Measurements from ENCODE around the gene HSD17B1. TPM values are rescaled to one million over a fixed set of nuclear protein-coding genes. Genes with fewer than 3 reads are reported as not detected.

The HSD17B1 gene
- total RNA-seq, 1 experiment from 2014 or later, result 1.5 TPM

DNA sequence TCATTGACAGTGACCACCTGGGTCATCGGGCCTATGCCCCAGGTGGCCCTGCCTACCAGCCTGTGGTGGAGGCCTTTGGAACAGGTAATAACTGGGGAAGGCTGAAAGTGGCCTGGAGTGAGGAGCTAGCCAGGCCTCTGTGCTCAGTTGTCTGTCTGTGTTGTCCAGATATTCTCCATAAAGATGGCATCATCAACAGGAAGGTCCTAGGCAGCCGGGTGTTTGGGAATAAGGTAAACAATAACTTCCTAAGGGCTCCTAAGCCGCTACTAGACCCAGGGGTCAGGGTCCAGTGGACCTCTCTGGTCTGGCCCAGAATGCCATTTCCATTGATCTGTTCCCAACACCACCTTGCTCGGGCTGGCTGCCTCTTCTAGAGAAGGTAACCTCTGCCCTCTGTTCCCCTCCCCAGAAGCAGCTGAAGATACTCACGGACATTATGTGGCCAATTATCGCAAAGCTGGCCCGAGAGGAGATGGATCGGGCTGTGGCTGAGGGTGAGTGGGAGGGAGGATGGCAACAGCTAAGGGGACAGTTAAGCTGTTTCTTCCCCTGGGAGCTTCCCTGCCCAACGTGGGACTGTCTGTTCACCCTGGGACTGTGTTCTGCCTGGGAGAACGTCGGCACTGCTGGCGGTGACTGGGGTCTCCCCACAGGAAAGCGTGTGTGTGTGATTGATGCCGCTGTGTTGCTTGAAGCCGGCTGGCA lies 12.2 kb downstream of the HSD17B1 start:
- Mint-ChIP-seq H3K4me3 (no peak overlapping the region), H3K27ac (no peak overlapping the region), H3K27me3 (ENCODE audit: low read depth) (no peaks in the 10 kb centered on the region), H3K36me3 (peaks cover 17% of the 10 kb centered on the region), H3K9me3 (no peaks in the 10 kb centered on the region), H3K4me1 (peaks cover 22% of the 10 kb centered on the region)
- POLR2A ChIA-PET, result no interaction called here
- CTCF ChIA-PET, result interaction anchor here (1.3 kb wide), 1 partner anchor 13 kb away, joined by 7 read pairs; no protein-coding TSS in a partner anchor
- TF ChIP-seq USF1 (CRISPR knock-in tag; IDR thresholded peaks at IDR 0.05), result no peak
- TF ChIP-seq GABPB1 (CRISPR knock-in tag; IDR thresholded peaks at IDR 0.05), result 0 out of 2 replicates have a peak, but pooled peaks have one; percentile 26
- ATAC-seq (no peak), DNase-seq (ENCODE audit: low spot score) (no peak)

GRCh38 chr17:42565523-42566214 lies 12.9 kb downstream of the HSD17B1 start:
- no peak for TF ChIP-seq TEAD1 (CRISPR knock-in tag; IDR thresholded peaks at IDR 0.05)
- TF ChIP-seq RELA (CRISPR knock-in tag; IDR thresholded peaks at IDR 0.05; ENCODE audit: borderline replicate concordance), result no peak
- no peak for TF ChIP-seq NR2C2 (CRISPR knock-in tag; IDR thresholded peaks at IDR 0.05)
- no peak for TF ChIP-seq NFE2L1 (CRISPR knock-in tag; IDR thresholded peaks at IDR 0.05)
- no peak for ATAC-seq
- H3K36me3 Mint-ChIP-seq, result peaks cover 18% of the 10 kb centered on the region
- peak overlapping the region; percentile 94 for H3K4me3 Mint-ChIP-seq
- peaks cover 22% of the 10 kb centered on the region for H3K4me1 Mint-ChIP-seq
- no peak for DNase-seq (ENCODE audit: low spot score)
- no peaks in the 10 kb centered on the region for H3K27me3 Mint-ChIP-seq (ENCODE audit: low read depth)
- H3K27ac Mint-ChIP-seq, result no peak overlapping the region
- ChIA-PET CTCF (interaction anchor here (1.1 to 3.4 kb wide), 2 partner anchors 12 to 38 kb away, joined by 3 to 30 read pairs; partner anchors contain the start of gene PSMC3IP), POLR2A (interaction anchor here (0.6 kb wide), 1 partner anchor 83 kb away, joined by 3 read pairs; no protein-coding TSS in a partner anchor)
- no peaks in the 10 kb centered on the region for H3K9me3 Mint-ChIP-seq

- TF ChIP-seq, protein P1, sequence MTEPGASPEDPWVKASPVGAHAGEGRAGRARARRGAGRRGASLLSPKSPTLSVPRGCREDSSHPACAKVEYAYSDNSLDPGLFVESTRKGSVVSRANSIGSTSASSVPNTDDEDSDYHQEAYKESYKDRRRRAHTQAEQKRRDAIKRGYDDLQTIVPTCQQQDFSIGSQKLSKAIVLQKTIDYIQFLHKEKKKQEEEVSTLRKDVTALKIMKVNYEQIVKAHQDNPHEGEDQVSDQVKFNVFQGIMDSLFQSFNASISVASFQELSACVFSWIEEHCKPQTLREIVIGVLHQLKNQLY (CRISPR knock-in tag; IDR thresholded peaks at IDR 0.05), result no peak
- TF ChIP-seq OVOL2 (CRISPR knock-in tag; IDR thresholded peaks at IDR 0.05; ENCODE audit: borderline replicate concordance) (no peak), CREM (CRISPR knock-in tag; IDR thresholded peaks at IDR 0.05) (0 out of 2 replicates have a peak, but pooled peaks have one; percentile 27), ZNF138 (CRISPR knock-in tag; conservative IDR thresholded peaks at IDR 0.05) (no peak), FOXK1 (CRISPR knock-in tag; IDR thresholded peaks at IDR 0.05) (0 out of 2 replicates have a peak, but pooled peaks have one; percentile 14), ZNF423 (CRISPR knock-in tag; IDR thresholded peaks at IDR 0.05) (no peak), GABPB1 (CRISPR knock-in tag; IDR thresholded peaks at IDR 0.05) (no peak), TEAD4 (CRISPR knock-in tag; IDR thresholded peaks at IDR 0.05) (no peak)
- TF ChIP-seq, protein P2, sequence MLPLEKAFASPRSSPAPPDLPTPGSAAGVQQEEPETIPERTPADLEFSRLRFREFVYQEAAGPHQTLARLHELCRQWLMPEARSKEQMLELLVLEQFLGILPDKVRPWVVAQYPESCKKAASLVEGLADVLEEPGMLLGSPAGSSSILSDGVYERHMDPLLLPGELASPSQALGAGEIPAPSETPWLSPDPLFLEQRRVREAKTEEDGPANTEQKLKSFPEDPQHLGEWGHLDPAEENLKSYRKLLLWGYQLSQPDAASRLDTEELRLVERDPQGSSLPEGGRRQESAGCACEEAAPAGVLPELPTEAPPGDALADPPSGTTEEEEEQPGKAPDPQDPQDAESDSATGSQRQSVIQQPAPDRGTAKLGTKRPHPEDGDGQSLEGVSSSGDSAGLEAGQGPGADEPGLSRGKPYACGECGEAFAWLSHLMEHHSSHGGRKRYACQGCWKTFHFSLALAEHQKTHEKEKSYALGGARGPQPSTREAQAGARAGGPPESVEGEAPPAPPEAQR (CRISPR knock-in tag; IDR thresholded peaks at IDR 0.05), result no peak
- peaks cover 22% of the 10 kb centered on the region for H3K4me1 Mint-ChIP-seq
- peak overlapping the region; percentile 86 for H3K27ac Mint-ChIP-seq
- H3K4me3 Mint-ChIP-seq, result peak overlapping the region; percentile 94
- H3K27me3 Mint-ChIP-seq (ENCODE audit: low read depth), result no peaks in the 10 kb centered on the region
- ChIA-PET POLR2A (interaction anchor here (0.6 kb wide), 1 partner anchor 83 kb away, joined by 3 read pairs; no protein-coding TSS in a partner anchor), CTCF (interaction anchor here (0.6 to 3.4 kb wide), 5 partner anchors 12 to 200 kb away, joined by 3 to 30 read pairs (median 4); partner anchors contain the start of gene PSMC3IP)
- peaks cover 25% of the 10 kb centered on the region for H3K36me3 Mint-ChIP-seq
- DNase-seq (ENCODE audit: low spot score) (no peak), ATAC-seq (no peak; the same call in 1 of the 2 replicates)
- H3K9me3 Mint-ChIP-seq, result no peaks in the 10 kb centered on the region
Measured at GRCh38 chr17:42566215-42566882, 13.6 kb downstream of the HSD17B1 start.
